GM21447 (cell line): ENCODE results near the gene TP53I13.
"Not testable (repeated sequence)": the region's sequence is repeated elsewhere in the genome, so short reads cannot be mapped to it uniquely, and the experiment has no call there.

Source experiments
- ATAC-seq: cut with Tn5 transposase; IDR thresholded peaks from one replicate; pipeline ENCODE4 v1.9.1; 2021; ENCODE audit not compliant: unreplicated experiment

Gene TP53I13

GRCh38 chr17:29568331-29569244, at the start of gene TP53I13:
Gene TP53I13, plus strand, starts transcription at chr17:29568701. Its CDS starts 58 bp downstream, at chr17:29568759.
- peak; percentile 47 for ATAC-seq

- ATAC-seq: no peak
These were observed 43.8 kb upstream of the TP53I13 start for GRCh38 chr17:29524692-29525091.

GRCh38 chr17:29526322-29526721, 42.2 kb upstream of the TP53I13 start:
- ATAC-seq: no peak

GRCh38 chr17:29533976-29534375, 34.5 kb upstream of the TP53I13 start:
- no peak for ATAC-seq

GRCh38 chr17:29544066-29544465, 24.4 kb upstream of the TP53I13 start:
- ATAC-seq: no peak

- no peak for ATAC-seq
These were observed 22.4 kb upstream of the TP53I13 start for GRCh38 chr17:29546085-29546484.

GRCh38 chr17:29546830-29547229, 21.7 kb upstream of the TP53I13 start:
- ATAC-seq: no peak

GRCh38 chr17:29549177-29549923, 19.2 kb upstream of the TP53I13 start:
- ATAC-seq: no peak

- ATAC-seq: no peak
These were observed 12.7 kb upstream of the TP53I13 start for GRCh38 chr17:29555840-29556239.

GRCh38 chr17:29557085-29557738, 11.3 kb upstream of the TP53I13 start:
- no peak for ATAC-seq

GRCh38 chr17:29557739-29558116, 10.8 kb upstream of the TP53I13 start:
- no peak for ATAC-seq

- not testable (repeated sequence) for ATAC-seq
These were observed 10.4 kb upstream of the TP53I13 start for GRCh38 chr17:29558139-29558538.

- ATAC-seq: no peak
These were observed 8.9 kb upstream of the TP53I13 start for GRCh38 chr17:29559640-29560039.

GRCh38 chr17:29560316-29560715, 8.2 kb upstream of the TP53I13 start:
- no peak for ATAC-seq

- no peak for ATAC-seq
These were observed 6.7 kb upstream of the TP53I13 start for GRCh38 chr17:29561554-29562517.

- ATAC-seq: no peak
These were observed 5.9 kb upstream of the TP53I13 start for GRCh38 chr17:29562615-29563014.

- no peak for ATAC-seq
These were observed 4.7 kb upstream of the TP53I13 start for GRCh38 chr17:29563816-29564215.

GRCh38 chr17:29565643-29566472, 2.6 kb upstream of the TP53I13 start:
- ATAC-seq: no peak

GRCh38 chr17:29566473-29567303, 1.8 kb upstream of the TP53I13 start, which contains the start of gene ABHD15:
Gene ABHD15, minus strand, starts transcription at chr17:29567037. Its CDS starts 71 bp downstream, at chr17:29566966.
- no peak for ATAC-seq
